NCI-H1930 (cell line): ENCODE data around the gene TDRD12.
"Not testable (repeated sequence)": the region's sequence is repeated elsewhere in the genome, so short reads cannot be mapped to it uniquely, and the experiment has no call there.

Experiments
- DNase-seq, 2 experiments: peaks; one replicate each; lab custom pipeline; 2025; lab: John Stamatoyannopoulos, UW

TDRD12 gene

GRCh38 chr19:32693151-32694108 is 26.1 kb upstream of the TDRD12 start:
- DNase-seq = not testable (repeated sequence)

- DNase-seq = not testable (repeated sequence)
Measured at GRCh38 chr19:32694316-32694715, 25.3 kb upstream of the TDRD12 start.

GRCh38 chr19:32694851-32695250 is 24.7 kb upstream of the TDRD12 start:
- DNase-seq = not testable (repeated sequence)

GRCh38 chr19:32695506-32695905 is 24.1 kb upstream of the TDRD12 start:
- DNase-seq = not testable (repeated sequence)

- DNase-seq = not testable (repeated sequence)
Measured at GRCh38 chr19:32696771-32697170, 22.8 kb upstream of the TDRD12 start.

- DNase-seq = not testable (repeated sequence)
Measured at GRCh38 chr19:32700129-32700528, 19.4 kb upstream of the TDRD12 start.

- DNase-seq = no peak
Measured at GRCh38 chr19:32702010-32702409, 17.6 kb upstream of the TDRD12 start.

GRCh38 chr19:32704006-32704405 is 15.6 kb upstream of the TDRD12 start:
- DNase-seq = not testable (repeated sequence)

GRCh38 chr19:32708457-32708856 is 11.1 kb upstream of the TDRD12 start:
- no peak for DNase-seq

- DNase-seq = no peak
Measured at GRCh38 chr19:32709032-32709431, 10.5 kb upstream of the TDRD12 start.

- no peak for DNase-seq
Measured at GRCh38 chr19:32711747-32712146, 7.8 kb upstream of the TDRD12 start.

- DNase-seq = not testable (repeated sequence)
Measured at GRCh38 chr19:32716203-32716602, 3.4 kb upstream of the TDRD12 start.

- DNase-seq = no peak
Measured at GRCh38 chr19:32717496-32717895, 2.1 kb upstream of the TDRD12 start.

- DNase-seq = no peak
Measured at GRCh38 chr19:32718286-32718685, 1.3 kb upstream of the TDRD12 start.

- DNase-seq = no peak
Measured at GRCh38 chr19:32720216-32720935, 809 bp downstream of the TDRD12 start.

- DNase-seq = no peak
Measured at GRCh38 chr19:32720936-32721250, 1.3 kb downstream of the TDRD12 start.

GRCh38 chr19:32735936-32736335 is 16.4 kb downstream of the TDRD12 start:
- DNase-seq = no peak

GRCh38 chr19:32743021-32743420 is 23.5 kb downstream of the TDRD12 start:
- no peak for DNase-seq

- DNase-seq = no peak
Measured at GRCh38 chr19:32743447-32743846, 23.9 kb downstream of the TDRD12 start.

GRCh38 chr19:32744555-32745325 is 25.2 kb downstream of the TDRD12 start:
- DNase-seq = no peak

- not testable (repeated sequence) for DNase-seq
Measured at GRCh38 chr19:32745594-32746251, 26.2 kb downstream of the TDRD12 start.
